PFSK-1 (cell line): Measurements from ENCODE around the gene SLC6A6.

Experiments
- FOXP2 ChIP-seq: optimal IDR thresholded peaks from 2 replicates; pipeline ENCODE3; 2011; ENCODE audit warnings: borderline replicate concordance, control low read depth, inconsistent platforms; ENCODE audit not compliant: insufficient read depth; ENCODE audit errors: extremely low read length, extremely low read depth
- POLR2AphosphoS5 ChIP-seq: IDR thresholded peaks from 2 replicates; pipeline ENCODE4 v1.6.1; 2012; ENCODE audit warnings: low read depth, mild to moderate bottlenecking, control low read depth, low read length, moderate library complexity
- REST ChIP-seq, 2 experiments: IDR thresholded peaks; 2 replicates each; pipeline versions ENCODE4 v1.6.1 to v1.8.0; 2011 to 2012; ENCODE audit warnings: low read depth in 2 of 2, low read length in 2 of 2, control low read depth in 1 of 2, inconsistent platforms in 1 of 2, mild to moderate bottlenecking in 1 of 2, moderate library complexity in 1 of 2; ENCODE audit not compliant: insufficient read depth in 1 of 2
- SIN3A ChIP-seq: IDR thresholded peaks from 2 replicates; pipeline ENCODE4 v1.6.1; 2012; ENCODE audit warnings: mild to moderate bottlenecking, low read length, moderate library complexity, borderline replicate concordance; ENCODE audit not compliant: insufficient read depth
- TAF1 ChIP-seq: IDR thresholded peaks from 2 replicates; pipeline ENCODE4 v1.6.1; 2012; ENCODE audit warnings: low read length, control low read depth, borderline replicate concordance; ENCODE audit not compliant: insufficient read depth

DNA sequence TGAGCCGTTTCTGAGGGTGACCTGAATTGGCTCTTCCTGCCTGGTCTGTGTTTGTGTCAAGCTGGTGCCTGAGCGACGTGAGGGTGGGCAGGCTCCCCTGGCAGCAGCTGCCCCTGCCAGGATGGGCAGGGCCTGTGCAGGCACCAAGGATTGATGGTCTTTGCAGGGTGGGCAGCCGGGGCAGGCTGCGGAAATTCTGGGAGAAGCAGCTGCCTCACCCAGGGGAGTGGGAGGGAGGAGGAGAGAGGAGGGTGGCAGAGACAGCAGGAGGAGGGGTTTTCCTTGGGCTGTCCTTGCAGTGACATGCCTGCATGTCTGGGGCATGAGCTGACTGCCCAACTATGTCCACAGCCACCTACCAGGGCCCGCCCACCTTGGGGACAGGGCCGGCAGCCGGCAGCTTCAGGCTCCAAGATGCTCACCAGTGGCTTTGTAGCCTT is 27.9 kb upstream of the SLC6A6 start:
- no peak for TF ChIP-seq REST (IDR thresholded peaks at IDR 0.05; ENCODE audit: insufficient read depth in 1 of 2, low read depth in 2 of 2, low read length in 2 of 2)
- TF ChIP-seq POLR2AphosphoS5 = no peak
- no peak for TF ChIP-seq TAF1
- no peak for TF ChIP-seq FOXP2
- no peak for TF ChIP-seq SIN3A
